Keratinocyte (primary cell): Measurements from ENCODE around the gene NDUFS6. TPM values are rescaled to one million over a fixed set of nuclear protein-coding genes. Genes with fewer than 3 reads are reported as not detected.

ENCODE experiments used
- DNase-seq: peaks from one replicate; pipeline ENCODE4 v3.0.0-alpha.2; 2011; ENCODE audit warnings: low read depth, missing footprints, low spot score
- FAIRE-seq: peaks from 2 replicates; lab custom pipeline; 2011; peaks lifted over from hg19 to GRCh38; lab: Jason Lieb, UNC
- H2AFZ ChIP-seq: 2 replicates; pipeline ENCODE4 v1.6.0; 2012; ENCODE audit warnings: low read length, control low read depth, inconsistent platforms; ENCODE audit not compliant: control insufficient read depth
- H3K27ac ChIP-seq: 2 replicates; pipeline ENCODE4 v1.5.1; 2011; ENCODE audit warnings: low read length; ENCODE audit not compliant: control insufficient read depth, insufficient read depth
- H3K27me3 ChIP-seq: 3 replicates; pipeline ENCODE4 v1.6.0; 2011; ENCODE audit warnings: low read length; ENCODE audit not compliant: control insufficient read depth, insufficient read depth; ENCODE audit errors: extremely low read depth
- H3K36me3 ChIP-seq, 2 experiments: 2 replicates in 1 of 2; 3 replicates in 1 of 2; pipeline ENCODE4 v1.5.1; 2011; ENCODE audit warnings: low read length in 2 of 2, mild to moderate bottlenecking in 1 of 2; ENCODE audit not compliant: control insufficient read depth in 2 of 2, insufficient read depth in 2 of 2; ENCODE audit errors: extremely low read depth in 1 of 2
- H3K4me1 ChIP-seq: 3 replicates; pipeline ENCODE4 v1.5.1; 2011; ENCODE audit warnings: low read length; ENCODE audit not compliant: control insufficient read depth, insufficient read depth; ENCODE audit errors: extremely low read depth
- H3K4me2 ChIP-seq: 3 replicates; pipeline ENCODE4 v1.6.0; 2011; ENCODE audit warnings: low read depth, low read length; ENCODE audit not compliant: control insufficient read depth, insufficient read depth; ENCODE audit errors: extremely low read depth
- H3K4me3 ChIP-seq, 3 experiments: fragments of 200-600 bp in 1 of 3; sonication (generic) in 1 of 3; 2 replicates in 2 of 3; 3 replicates in 1 of 3; pipeline ENCODE4 v1.5.1; 2011 to 2016; ENCODE audit warnings: low read length in 3 of 3, mild to moderate bottlenecking in 3 of 3, control low read depth in 2 of 3, inconsistent platforms in 1 of 3, low read depth in 1 of 3, mixed read lengths in 1 of 3, mixed run types in 1 of 3, moderate library complexity in 1 of 3; ENCODE audit not compliant: control insufficient read depth in 2 of 3, insufficient read depth in 2 of 3; ENCODE audit errors: extremely low read depth in 1 of 3
- H3K79me2 ChIP-seq: 2 replicates; pipeline ENCODE4 v1.6.0; 2012; ENCODE audit warnings: low read length; ENCODE audit not compliant: control insufficient read depth, insufficient read depth
- H3K9ac ChIP-seq: 3 replicates; pipeline ENCODE4 v1.6.0; 2011; ENCODE audit warnings: low read length; ENCODE audit not compliant: control insufficient read depth, insufficient read depth; ENCODE audit errors: extremely low read depth
- H3K9me1 ChIP-seq: 3 replicates; pipeline ENCODE4 v1.6.0; 2011; ENCODE audit warnings: low read length; ENCODE audit not compliant: control insufficient read depth, insufficient read depth; ENCODE audit errors: extremely low read depth
- H3K9me3 ChIP-seq: 2 replicates; pipeline ENCODE4 v1.5.1; 2012; ENCODE audit warnings: low read depth, low read length; ENCODE audit not compliant: control insufficient read depth
- H4K20me1 ChIP-seq: 3 replicates; pipeline ENCODE4 v1.6.0; 2011; ENCODE audit warnings: low read length; ENCODE audit not compliant: control insufficient read depth, insufficient read depth; ENCODE audit errors: extremely low read depth
- CTCF ChIP-seq, 3 experiments: IDR thresholded peaks in 1 of 3; conservative IDR thresholded peaks in 1 of 3; optimal IDR thresholded peaks in 1 of 3; 2 replicates in 2 of 3; 3 replicates in 1 of 3; pipeline versions ENCODE3 to v1.5.1; 2011; ENCODE audit warnings: low read length in 3 of 3, mild to moderate bottlenecking in 3 of 3, moderate library complexity in 2 of 3, control low read depth in 1 of 3, inconsistent platforms in 1 of 3; ENCODE audit not compliant: insufficient read depth in 2 of 3; ENCODE audit errors: extremely low read depth in 1 of 3
- EZH2 ChIP-seq: IDR thresholded peaks from one replicate; pipeline ENCODE4 v1.6.1; 2012; ENCODE audit warnings: inconsistent platforms, mild to moderate bottlenecking, low read length, moderate library complexity
- dilution Hi-C: fragments of 300-500 bp; cut with MboI; formaldehyde crosslinking; loops from one replicate; pipeline ENCODE4 v1.7.0; 2020; ENCODE audit warnings: low sequenced_read_pairs; ENCODE audit not compliant: extremely low pct_ligation_motif_present
- polyA plus RNA-seq, 5 experiments: library from polyadenylated mRNA; depleted of rRNA in 3 of 5; stranded (reverse) in 3 of 5; stranded (forward) in 1 of 5; unstranded in 1 of 5; fragments of >200 nt; gene quantifications; 1 replicate in 1 of 5; 2 replicates in 3 of 5; 3 replicates in 1 of 5; pipeline versions ENCODE4 v1.2.1 to v1.2.3, GENCODE V29; 2011 to 2012; ENCODE audit warnings: missing spikeins in 2 of 5, low read depth in 1 of 5, low replicate concordance in 1 of 5

NDUFS6 gene
- polyA plus RNA-seq, 1 donor (not counting 4 experiments of a cell fraction or from before 2014, with no cell fraction given) = 66.3 TPM

GRCh38 chr5:1855596-1855995, 54.4 kb downstream of the NDUFS6 start:
- Histone ChIP-seq H3K27ac (no peak overlapping the region), H2AFZ (no peak overlapping the region), H3K9ac (no peak overlapping the region), H3K9me1 (no peaks in the 10 kb centered on the region), H3K27me3 (peaks cover 9% of the 10 kb centered on the region), H3K36me3 (no peaks in the 10 kb centered on the region), H3K9me3 (no peaks in the 10 kb centered on the region), H3K4me2 (no peak overlapping the region), H4K20me1 (no peaks in the 10 kb centered on the region), H3K79me2 (no peaks in the 10 kb centered on the region), H3K4me1 (no peaks in the 10 kb centered on the region), H3K4me3 (no peak overlapping the region)
- FAIRE-seq (no peak), DNase-seq (no peak)
- dilution Hi-C loops = no loop called here
- TF ChIP-seq EZH2 (no peak), CTCF (optimal IDR thresholded peaks at IDR 0.05 in 1 of 3, IDR thresholded peaks at IDR 0.05 in 1 of 3, conservative IDR thresholded peaks at IDR 0.05 in 1 of 3; ENCODE audit: extremely low read depth in 1 of 3, insufficient read depth in 2 of 3, low read length in 3 of 3) (no peak)

GRCh38 chr5:1856596-1857255, 55.5 kb downstream of the NDUFS6 start:
- no peaks in the 10 kb centered on the region for H3K79me2 ChIP-seq
- H3K4me3 ChIP-seq = no peak overlapping the region
- DNase-seq (no peak), FAIRE-seq (no peak)
- H3K4me1 ChIP-seq = no peaks in the 10 kb centered on the region
- no peaks in the 10 kb centered on the region for H3K36me3 ChIP-seq
- H4K20me1 ChIP-seq = no peaks in the 10 kb centered on the region
- no peak overlapping the region for H3K9ac ChIP-seq
- H3K4me2 ChIP-seq = no peak overlapping the region
- H3K9me1 ChIP-seq = no peaks in the 10 kb centered on the region
- no peak overlapping the region for H2AFZ ChIP-seq
- H3K27ac ChIP-seq = no peak overlapping the region
- TF ChIP-seq CTCF (optimal IDR thresholded peaks at IDR 0.05 in 1 of 3, IDR thresholded peaks at IDR 0.05 in 1 of 3, conservative IDR thresholded peaks at IDR 0.05 in 1 of 3; ENCODE audit: extremely low read depth in 1 of 3, insufficient read depth in 2 of 3, low read length in 3 of 3) = no peak
- no peak for TF ChIP-seq EZH2
- peaks cover 7% of the 10 kb centered on the region for H3K27me3 ChIP-seq
- dilution Hi-C loops = no loop called here
- no peaks in the 10 kb centered on the region for H3K9me3 ChIP-seq
